Osteocyte (in vitro differentiated cells): Measurements from ENCODE around the gene TBC1D5. TPM values are rescaled to one million over a fixed set of nuclear protein-coding genes. Genes with fewer than 3 reads are reported as not detected.

Experiments used
- DNase-seq: peaks from one replicate; pipeline ENCODE4 v3.0.0; 2021; ENCODE audit warnings: mixed read lengths; ENCODE audit not compliant: unreplicated experiment; ENCODE audit errors: extremely low spot score
- H3K27ac Mint-ChIP-seq: one replicate; pipeline ENCODE4 v1.8.0; 2021; ENCODE audit warnings: mild to moderate bottlenecking, mixed read lengths; ENCODE audit not compliant: unreplicated experiment
- H3K27me3 Mint-ChIP-seq: one replicate; pipeline ENCODE4 v1.8.0; 2021; ENCODE audit warnings: mixed read lengths; ENCODE audit not compliant: unreplicated experiment
- H3K36me3 Mint-ChIP-seq: one replicate; pipeline ENCODE4 v1.8.0; 2021; ENCODE audit warnings: mixed read lengths; ENCODE audit not compliant: unreplicated experiment
- H3K4me1 Mint-ChIP-seq: one replicate; pipeline ENCODE4 v1.8.0; 2021; ENCODE audit warnings: mixed read lengths; ENCODE audit not compliant: unreplicated experiment
- H3K4me3 Mint-ChIP-seq: one replicate; pipeline ENCODE4 v1.8.0; 2021; ENCODE audit warnings: mild to moderate bottlenecking, moderate library complexity, mixed read lengths; ENCODE audit not compliant: unreplicated experiment
- H3K9me3 Mint-ChIP-seq: one replicate; pipeline ENCODE4 v1.8.0; 2021; ENCODE audit warnings: mixed read lengths; ENCODE audit not compliant: unreplicated experiment
- CTCF ChIP-seq: fragments of 200-600 bp; sonication (generic); IDR thresholded peaks from 2 replicates; pipeline ENCODE4 v1.5.0; 2021; ENCODE audit warnings: antibody characterized with exemption, mild to moderate bottlenecking, moderate library complexity
- total RNA-seq: library from RNA; stranded (reverse); gene quantifications from 2 replicates; pipeline ENCODE4 v1.2.1, GENCODE V29; 2021

TBC1D5 gene
- total RNA-seq, 1 donor from 2014 or later = 69.2 TPM

GRCh38 chr3:17529677-17530076 is 212.8 kb downstream of the TBC1D5 start:
- H3K9me3 Mint-ChIP-seq = no peaks in the 10 kb centered on the region
- H3K4me3 Mint-ChIP-seq = no peak overlapping the region
- no peak overlapping the region for H3K27ac Mint-ChIP-seq
- DNase-seq = no peak
- peaks cover 2% of the 10 kb centered on the region for H3K36me3 Mint-ChIP-seq
- H3K27me3 Mint-ChIP-seq = no peaks in the 10 kb centered on the region
- H3K4me1 Mint-ChIP-seq = peaks cover 5% of the 10 kb centered on the region
- TF ChIP-seq CTCF = no peak

- TF ChIP-seq CTCF = no peak
- Mint-ChIP-seq H3K27ac (no peak overlapping the region), H3K4me1 (peaks cover 13% of the 10 kb centered on the region), H3K36me3 (no peaks in the 10 kb centered on the region), H3K27me3 (no peaks in the 10 kb centered on the region), H3K9me3 (no peaks in the 10 kb centered on the region), H3K4me3 (no peak overlapping the region)
- DNase-seq = no peak
Measured at GRCh38 chr3:17518189-17519059, 224.0 kb downstream of the TBC1D5 start.

- Mint-ChIP-seq H3K27me3 (no peaks in the 10 kb centered on the region), H3K9me3 (no peaks in the 10 kb centered on the region), H3K27ac (no peak overlapping the region), H3K4me1 (peaks cover 13% of the 10 kb centered on the region), H3K4me3 (no peak overlapping the region), H3K36me3 (no peaks in the 10 kb centered on the region)
- TF ChIP-seq CTCF = no peak
- no peak for DNase-seq
Measured at GRCh38 chr3:17515445-17516234, 226.8 kb downstream of the TBC1D5 start.

GRCh38 chr3:17514597-17514996 is 227.8 kb downstream of the TBC1D5 start:
- Mint-ChIP-seq H3K27me3 (no peaks in the 10 kb centered on the region), H3K27ac (no peak overlapping the region), H3K4me3 (no peak overlapping the region), H3K9me3 (no peaks in the 10 kb centered on the region), H3K4me1 (peaks cover 9% of the 10 kb centered on the region), H3K36me3 (no peaks in the 10 kb centered on the region)
- DNase-seq = no peak
- no peak for TF ChIP-seq CTCF

- H3K27ac Mint-ChIP-seq = no peak overlapping the region
- H3K27me3 Mint-ChIP-seq = no peaks in the 10 kb centered on the region
- H3K4me1 Mint-ChIP-seq = peaks cover 7% of the 10 kb centered on the region
- no peaks in the 10 kb centered on the region for H3K9me3 Mint-ChIP-seq
- H3K36me3 Mint-ChIP-seq = no peaks in the 10 kb centered on the region
- no peak for TF ChIP-seq CTCF
- DNase-seq = no peak
- no peak overlapping the region for H3K4me3 Mint-ChIP-seq
Measured at GRCh38 chr3:17510265-17510664, 232.2 kb downstream of the TBC1D5 start.
